ENCODE data around the gene CRIP1.

Gene CRIP1

GRCh38 chr14:105471297-105471821 is 15.3 kb upstream of the CRIP1 start:
- DNase-seq, result no peak

GRCh38 chr14:105471823-105472485 is 14.7 kb upstream of the CRIP1 start:
- DNase-seq, result no peak

- DNase-seq, result no peak
Measured at GRCh38 chr14:105472486-105472991, 14.1 kb upstream of the CRIP1 start.

GRCh38 chr14:105473033-105473676 is 13.5 kb upstream of the CRIP1 start:
- no peak for DNase-seq

GRCh38 chr14:105473677-105474482 is 12.8 kb upstream of the CRIP1 start:
- DNase-seq, result peak; percentile 79

GRCh38 chr14:105474483-105475268 is 12.0 kb upstream of the CRIP1 start, which contains the start of gene CRIP2:
Gene CRIP2 (plus strand): TSS chr14:105474821. CDS start chr14:105474863, 42 bp downstream.
- no peak for DNase-seq

DNA sequence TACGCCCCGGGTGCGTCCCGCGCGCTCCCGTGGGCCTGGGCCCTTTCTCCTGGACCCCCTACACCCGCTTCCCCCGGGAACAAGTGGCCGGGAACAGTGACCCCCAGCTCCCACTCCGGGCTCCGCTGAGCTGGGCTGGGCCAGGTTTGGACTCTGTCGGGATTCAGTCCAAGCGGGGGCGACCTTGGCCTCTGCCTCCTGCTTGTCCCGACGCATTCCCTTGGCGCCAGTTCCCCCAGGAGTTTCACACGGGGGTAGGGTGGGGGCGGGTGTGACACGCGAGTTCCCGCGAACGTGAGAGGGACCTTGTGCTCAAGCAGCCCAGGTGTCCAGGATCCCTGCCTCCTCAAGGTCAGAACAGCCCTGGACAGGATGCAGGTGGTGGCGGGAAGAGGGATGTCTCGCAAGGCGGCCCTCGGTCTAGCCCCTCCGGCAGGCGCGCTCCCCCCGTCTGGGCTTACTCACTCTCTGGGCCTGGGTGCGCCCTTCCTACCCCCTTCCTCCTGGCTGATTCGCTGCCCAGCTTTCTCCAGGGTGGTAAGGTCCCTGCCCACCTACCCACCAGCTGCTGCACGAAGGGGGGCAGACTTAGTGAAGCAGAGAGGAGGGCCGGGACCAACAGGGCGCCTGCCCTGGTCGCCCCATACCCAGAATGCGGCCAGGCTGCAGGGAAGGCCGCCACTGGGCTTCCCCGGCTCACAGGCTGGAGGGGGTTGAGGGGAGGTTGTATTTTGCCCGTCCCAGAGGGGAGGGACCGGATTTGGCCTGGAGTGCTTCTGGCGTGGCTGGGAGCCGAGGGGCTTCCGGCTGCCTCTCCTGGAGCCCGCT is 11.2 kb upstream of the CRIP1 start:
- DNase-seq, result no peak

GRCh38 chr14:105476097-105476830 is 10.4 kb upstream of the CRIP1 start:
- no peak for DNase-seq

DNA sequence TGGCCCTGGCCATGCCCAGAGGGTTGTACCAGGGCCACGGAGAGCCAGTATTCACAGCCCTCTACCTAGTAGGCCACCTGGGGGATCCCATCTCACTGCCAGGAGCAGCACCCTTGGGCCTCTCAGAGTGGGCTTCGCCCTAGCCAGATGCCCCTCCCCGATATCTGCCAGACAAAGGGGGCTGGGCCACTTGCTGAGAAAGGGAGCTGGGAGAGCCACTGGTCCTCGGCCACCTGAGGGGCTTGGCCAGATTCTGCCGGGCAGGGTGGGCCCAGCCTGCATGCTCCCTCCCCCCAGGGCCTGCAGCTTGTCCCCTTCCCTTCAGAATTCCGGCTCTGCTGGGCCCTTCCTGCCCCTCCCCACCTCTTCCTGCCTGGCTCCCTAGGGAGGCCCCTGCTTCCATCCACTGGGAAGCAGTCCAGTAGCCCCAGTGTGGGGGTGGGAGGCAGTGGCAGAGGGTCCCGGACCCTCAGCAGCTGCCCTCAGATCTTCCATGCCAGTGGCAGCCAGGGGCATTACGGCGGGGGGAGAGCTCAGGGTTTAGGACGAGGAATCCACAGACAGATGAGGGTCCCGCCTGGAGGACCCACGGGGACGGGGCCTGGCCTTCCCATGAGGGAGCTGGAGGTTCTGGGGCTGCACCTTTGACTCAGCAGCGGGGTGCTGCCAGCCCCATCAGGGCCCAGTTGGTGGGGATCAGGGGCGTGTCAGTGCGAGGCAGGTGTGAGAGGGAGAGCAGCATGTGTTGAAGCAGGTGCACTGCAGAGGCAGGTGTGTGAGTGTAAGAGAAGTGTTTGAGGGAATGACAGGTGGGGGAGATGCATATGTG is 9.6 kb upstream of the CRIP1 start:
- DNase-seq, result no peak

DNA sequence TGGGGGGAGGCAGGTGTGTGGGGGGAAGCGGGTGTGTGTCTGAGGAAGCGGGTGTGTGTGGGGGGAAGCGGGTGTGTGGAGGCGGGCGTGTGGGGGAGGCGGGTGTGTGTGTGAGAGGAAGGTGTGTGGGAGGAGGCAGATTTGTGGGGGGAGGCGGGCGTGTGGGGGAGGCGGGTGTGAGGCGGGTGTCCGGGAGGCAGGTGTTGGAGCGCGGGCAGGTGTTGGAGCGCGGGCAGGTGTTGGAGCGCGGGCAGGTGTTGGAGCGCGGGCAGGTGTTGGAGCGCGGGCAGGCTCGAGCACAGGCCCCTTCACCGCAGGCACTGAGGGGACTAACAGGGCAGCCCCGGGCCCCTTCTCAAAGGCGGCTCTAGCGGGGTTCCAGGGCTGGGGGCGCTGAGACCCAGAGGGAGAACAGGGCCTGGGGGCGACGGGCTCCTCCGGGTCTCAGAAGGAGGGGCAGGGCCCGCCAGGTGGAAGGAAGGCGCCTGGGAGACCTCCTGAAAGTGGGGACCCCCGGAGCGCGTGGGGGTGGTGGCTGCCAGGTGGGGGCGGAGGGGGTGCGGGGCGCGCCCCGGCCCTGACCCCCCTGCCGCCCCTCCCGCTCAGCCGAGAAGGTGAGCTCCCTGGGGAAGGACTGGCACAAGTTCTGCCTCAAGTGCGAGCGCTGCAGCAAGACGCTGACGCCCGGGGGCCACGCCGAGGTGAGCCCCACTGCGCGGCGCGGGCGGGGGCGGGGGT is 8.9 kb upstream of the CRIP1 start:
- no peak for DNase-seq

- DNase-seq, result no peak
Measured at GRCh38 chr14:105478398-105479251, 8.1 kb upstream of the CRIP1 start.

DNA sequence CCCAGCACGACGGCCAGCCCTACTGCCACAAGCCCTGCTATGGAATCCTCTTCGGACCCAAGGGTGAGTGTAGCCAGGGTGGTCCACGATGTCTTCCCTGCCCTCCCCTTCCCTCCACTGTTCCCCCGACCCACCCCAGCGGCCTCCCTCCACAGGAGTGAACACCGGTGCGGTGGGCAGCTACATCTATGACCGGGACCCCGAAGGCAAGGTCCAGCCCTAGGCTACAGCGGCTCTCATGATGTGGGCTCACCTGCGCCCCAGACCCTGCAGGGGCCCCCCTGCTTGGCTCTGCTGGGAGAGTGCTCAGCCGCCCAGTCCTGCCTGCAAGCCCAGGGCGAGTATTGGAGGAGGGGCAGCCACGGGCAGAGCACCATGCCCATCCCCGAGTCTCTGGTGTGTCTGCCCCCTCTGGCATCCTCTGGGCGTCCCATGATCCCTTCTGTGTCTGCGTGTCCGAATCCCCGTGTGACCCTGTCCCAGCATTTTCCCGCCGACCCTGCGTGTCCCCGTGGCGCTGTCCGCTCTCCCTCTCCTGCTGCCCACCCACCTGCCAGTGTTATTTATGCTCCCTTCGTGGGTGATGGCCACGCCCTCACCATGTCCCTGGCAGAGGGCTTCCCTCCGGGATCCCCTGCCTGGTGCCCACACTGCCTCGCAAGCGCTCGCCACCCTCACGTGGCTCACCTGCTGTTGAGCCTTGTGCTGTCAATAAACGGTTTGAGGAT is 7.1 kb upstream of the CRIP1 start:
- DNase-seq, result no peak

- DNase-seq, result no peak
Measured at GRCh38 chr14:105480199-105480746, 6.4 kb upstream of the CRIP1 start.

- DNase-seq, result peak; percentile 98
Measured at GRCh38 chr14:105480807-105481801, 5.6 kb upstream of the CRIP1 start.

DNA sequence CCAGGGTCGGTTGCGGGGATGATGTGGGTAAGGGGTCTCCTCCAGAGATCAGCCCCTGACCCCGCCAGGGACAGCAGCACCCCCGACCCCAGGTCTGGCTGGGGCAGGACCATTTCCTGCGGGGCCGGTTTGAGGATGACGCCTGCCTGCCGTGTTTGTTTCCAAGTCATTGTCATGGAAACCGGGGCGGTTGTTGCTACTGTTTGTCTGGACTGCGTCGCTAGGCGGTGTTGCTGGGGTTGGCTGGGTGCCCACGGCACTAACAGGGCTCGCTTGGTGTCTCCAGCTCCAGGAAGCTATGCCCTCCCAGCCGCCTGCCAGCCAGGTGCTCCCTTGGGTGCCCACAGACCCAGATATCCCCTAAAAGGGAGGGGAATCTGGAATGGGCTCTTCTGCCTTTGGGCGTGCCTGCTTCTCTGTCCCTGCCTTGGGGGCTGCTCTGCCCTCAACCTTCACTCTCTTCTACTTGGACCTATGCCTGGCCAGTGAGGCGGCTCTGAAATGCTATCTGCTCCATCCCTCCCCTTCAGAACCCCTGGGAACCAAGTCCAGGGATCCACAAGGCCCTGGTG is 4.7 kb upstream of the CRIP1 start:
- peak; percentile 91 for DNase-seq
